Lower lobe of right lung (tissue), 2 donors: ENCODE measurements around the gene NWD2. TPM values are rescaled to one million over a fixed set of nuclear protein-coding genes. Genes with fewer than 3 reads are reported as not detected.

ENCODE experiments used
- ATAC-seq, 2 donors: fragments of 200-7000 bp; cut with Tn5 transposase; one replicate each; pipeline ENCODE4 v1.9.1; 2020 to 2022; ENCODE audit warnings: mild to moderate bottlenecking in 2 of 2, moderate library complexity in 2 of 2
- DNase-seq: peaks from one replicate; pipeline ENCODE4 v3.0.0-alpha.2; 2020
- H3K27ac ChIP-seq: fragments of 200-600 bp; one replicate; pipeline ENCODE4 v1.8.0; 2022
- H3K27me3 ChIP-seq: fragments of 200-600 bp; one replicate; pipeline ENCODE4 v1.8.0; 2022; ENCODE audit warnings: low read depth
- H3K36me3 ChIP-seq: fragments of 200-600 bp; one replicate; pipeline ENCODE4 v1.8.0; 2022; ENCODE audit warnings: mild to moderate bottlenecking
- H3K4me1 ChIP-seq: fragments of 200-600 bp; one replicate; pipeline ENCODE4 v1.8.0; 2022
- H3K4me3 ChIP-seq: fragments of 200-600 bp; one replicate; pipeline ENCODE4 v1.8.0; 2022; ENCODE audit warnings: mild to moderate bottlenecking
- H3K9me3 ChIP-seq: fragments of 200-600 bp; one replicate; pipeline ENCODE4 v1.8.0; 2022
- CTCF ChIP-seq: fragments of 200-600 bp; IDR thresholded peaks from one replicate; pipeline ENCODE4 v1.8.0; 2022; ENCODE audit warnings: antibody characterized with exemption, mild to moderate bottlenecking
- intact Hi-C: fragments of 100-400 bp; cut with DNase I; formaldehyde crosslinking; loops from one replicate; pipeline ENCODE4 v1.11.0; 2022
- total RNA-seq: library from RNA; stranded (reverse); fragmentation: NEBNext Ultra II Directional; extraction: Animal tissue kit (Norgen Biotek cat#: 25700); gene quantifications from one replicate; pipeline ENCODE4 v1.2.1, GENCODE V29; 2021
- donor health status: DM: no; HTN: yes; CAD: no; lungs with severe emphysema.

Gene NWD2
- total RNA-seq, 1 donor from 2014 or later: not detected

- H3K36me3 ChIP-seq: no peaks in the 10 kb centered on the region
- no peak for ATAC-seq
Observed at GRCh38 chr4:37241647-37242046, 2.9 kb upstream of the NWD2 start.

GRCh38 chr4:37243051-37243450 lies 1.5 kb upstream of the NWD2 start:
- no peak for ATAC-seq
- Histone ChIP-seq H3K4me3 (no peak overlapping the region), H3K27me3 (peaks cover 52% of the 10 kb centered on the region), H3K9me3 (no peaks in the 10 kb centered on the region), H3K27ac (no peak overlapping the region), H3K36me3 (no peaks in the 10 kb centered on the region), H3K4me1 (peaks cover 17% of the 10 kb centered on the region)
- DNase-seq: no peak
- intact Hi-C loops: no loop called here
- no peak for TF ChIP-seq CTCF

More at GRCh38 chr4:37241647-37242046, 2.9 kb upstream of the NWD2 start:
- H3K27me3 ChIP-seq: peaks cover 39% of the 10 kb centered on the region
- no peak overlapping the region for H3K4me3 ChIP-seq
- peaks cover 17% of the 10 kb centered on the region for H3K4me1 ChIP-seq
- no peak for TF ChIP-seq CTCF
- intact Hi-C loops: no loop called here
- no peak for DNase-seq
- H3K9me3 ChIP-seq: no peaks in the 10 kb centered on the region
- no peak overlapping the region for H3K27ac ChIP-seq

DNA sequence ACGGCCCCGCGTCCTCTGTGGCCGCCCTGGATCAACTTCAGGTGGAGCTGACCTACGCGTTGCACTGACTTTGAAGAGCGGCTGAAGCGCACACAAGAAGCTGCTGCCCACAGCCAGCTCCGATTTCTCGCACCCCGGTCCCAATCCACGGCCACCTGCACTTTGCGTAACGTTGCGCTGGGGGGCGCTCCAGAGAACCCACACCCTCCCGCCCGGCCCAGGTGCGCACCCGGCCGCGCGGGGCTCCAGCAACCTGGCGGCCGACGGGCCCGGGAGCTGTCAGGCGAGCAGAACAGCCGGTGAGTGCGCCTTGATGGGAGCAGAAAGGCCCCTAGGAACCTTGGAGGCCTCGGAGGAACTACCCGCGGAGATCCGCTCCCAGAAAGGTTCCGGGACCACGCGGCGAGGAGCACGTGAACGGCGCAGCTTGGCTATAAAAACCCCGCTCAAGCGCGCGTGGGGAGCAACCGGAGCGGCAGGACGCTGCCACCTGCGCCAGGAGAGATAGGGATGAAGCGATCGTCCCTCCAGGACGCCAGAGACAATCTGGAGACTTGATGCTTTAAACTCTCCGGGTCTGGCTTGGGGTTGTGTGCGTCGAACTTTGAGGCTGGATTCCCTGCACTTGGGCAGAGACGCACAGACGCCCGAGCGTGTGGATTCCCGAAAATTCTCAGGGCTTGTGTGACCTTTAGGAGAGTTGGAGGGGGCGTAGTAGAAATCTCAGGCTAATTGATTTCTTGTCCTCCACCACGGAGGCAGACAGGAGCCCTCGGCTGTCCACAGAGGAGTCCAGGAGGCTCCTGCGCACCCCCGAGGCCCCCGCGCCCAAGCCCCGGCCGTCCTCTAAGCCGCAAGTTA lies 591 bp upstream of the NWD2 start:
- peaks cover 17% of the 10 kb centered on the region for H3K4me1 ChIP-seq
- H3K9me3 ChIP-seq: no peaks in the 10 kb centered on the region
- H3K36me3 ChIP-seq: no peaks in the 10 kb centered on the region
- peak; percentile 29 for DNase-seq
- H3K4me3 ChIP-seq: no peak overlapping the region
- no peak for TF ChIP-seq CTCF
- peak in 1 of 2 donors; percentile 32 for ATAC-seq
- intact Hi-C loops: no loop called here
- peaks cover 53% of the 10 kb centered on the region for H3K27me3 ChIP-seq
- H3K27ac ChIP-seq: no peak overlapping the region

DNA sequence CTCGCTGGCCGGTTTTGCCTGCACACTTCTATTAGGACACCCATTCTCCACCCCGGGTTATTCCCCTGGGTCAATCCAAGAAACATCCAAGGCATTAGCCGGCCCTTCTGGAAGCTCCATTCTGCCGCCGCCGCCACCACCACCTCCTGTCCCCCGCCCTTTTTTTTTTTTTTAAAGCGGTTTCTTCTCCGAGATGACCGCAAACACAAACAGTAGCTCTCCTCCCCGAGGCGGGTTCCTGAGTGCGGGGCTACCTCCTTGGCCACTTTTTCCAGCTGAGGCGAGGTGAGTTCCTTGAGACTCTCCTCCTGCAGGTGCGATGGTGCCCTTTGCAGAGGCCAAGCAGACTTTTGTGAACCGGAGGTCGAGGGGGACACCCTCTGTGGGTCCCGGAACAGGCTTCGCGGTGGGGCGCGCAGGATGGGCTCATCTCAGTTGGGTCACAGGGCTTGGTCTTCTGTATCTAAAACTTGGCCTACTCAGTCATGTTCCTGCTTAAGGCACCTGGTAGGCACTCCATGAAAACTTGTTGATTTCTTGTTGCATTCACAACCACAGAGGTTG lies 930 bp downstream of the NWD2 start:
- Histone ChIP-seq H3K36me3 (no peaks in the 10 kb centered on the region), H3K27ac (no peak overlapping the region), H3K9me3 (no peaks in the 10 kb centered on the region), H3K4me1 (peaks cover 17% of the 10 kb centered on the region), H3K4me3 (no peak overlapping the region), H3K27me3 (peaks cover 53% of the 10 kb centered on the region)
- no peak for TF ChIP-seq CTCF
- intact Hi-C loops: no loop called here
- ATAC-seq (no peak), DNase-seq (peak; percentile 29)

DNA sequence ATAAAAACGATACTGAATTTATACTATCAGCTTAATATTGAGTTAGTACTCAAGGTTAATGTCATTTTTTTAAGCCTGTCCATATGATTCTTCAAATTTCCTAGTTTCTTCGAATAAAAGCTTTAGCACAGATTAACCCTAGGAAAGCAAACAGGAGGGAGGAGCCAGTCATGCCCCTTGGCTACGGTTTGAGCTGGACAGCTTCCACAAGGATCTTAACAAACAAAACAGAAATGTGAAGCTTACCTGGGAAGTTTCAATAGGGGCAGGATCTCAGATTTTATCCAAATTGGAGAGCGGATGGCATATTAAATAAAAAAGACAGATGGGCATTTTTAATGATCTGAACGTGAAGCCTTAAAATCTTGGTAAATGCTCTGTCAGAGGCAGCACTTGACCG lies 2.3 kb downstream of the NWD2 start:
- Histone ChIP-seq H3K4me3 (no peak overlapping the region), H3K9me3 (no peaks in the 10 kb centered on the region), H3K27me3 (peaks cover 53% of the 10 kb centered on the region), H3K4me1 (peaks cover 17% of the 10 kb centered on the region), H3K27ac (no peak overlapping the region), H3K36me3 (no peaks in the 10 kb centered on the region)
- TF ChIP-seq CTCF: no peak
- ATAC-seq: no peak
- intact Hi-C loops: no loop called here
- no peak for DNase-seq
